Stomach (tissue), 9 donors: ENCODE measurements around the gene RAB26. TPM values are rescaled to one million over a fixed set of nuclear protein-coding genes. Genes with fewer than 3 reads are reported as not detected.
A peak's percentile ranks its signal among the peaks of the same experiment; 100 is the strongest.

Experiments used
- DNase-seq, 2 donors: peaks; one replicate each; pipeline versions ENCODE4 v3.0.0 to v3.0.0-alpha.2; 2013 to 2019
- H3K27ac ChIP-seq, 5 donors: fragments of 200-600 bp in 4 of 5; sonication (generic) in 4 of 5; one replicate each; pipeline ENCODE4 v1.5.1; 2013 to 2019; ENCODE audit warnings: mild to moderate bottlenecking in 1 of 5, moderate library complexity in 1 of 5
- H3K27me3 ChIP-seq, 3 donors: fragments of 200-600 bp; sonication (generic); one replicate each; pipeline ENCODE4 v1.5.1; 2017 to 2019; ENCODE audit warnings: mixed run types in 1 of 3
- H3K36me3 ChIP-seq, 4 donors: fragments of 200-600 bp; sonication (generic); 1 replicate in 3 of 4; 2 replicates in 1 of 4; pipeline ENCODE4 v1.5.1; 2016 to 2019
- H3K4me1 ChIP-seq, 4 donors: fragments of 200-600 bp; sonication (generic); one replicate each; pipeline ENCODE4 v1.5.1; 2016 to 2019
- H3K4me3 ChIP-seq, 4 donors: fragments of 200-600 bp; sonication (generic) in 3 of 4; one replicate each; pipeline ENCODE4 v1.5.1; 2016 to 2019; ENCODE audit warnings: mild to moderate bottlenecking in 1 of 4
- H3K9me3 ChIP-seq, 4 donors: fragments of 200-600 bp; sonication (generic); one replicate each; pipeline ENCODE4 v1.5.1; 2016 to 2019
- EP300 ChIP-seq: sonication (generic); formaldehyde crosslinking; IDR thresholded peaks from one replicate; pipeline ENCODE4 v1.6.1; 2017; ENCODE audit warnings: antibody characterized with exemption
- POLR2A ChIP-seq, 4 donors: fragments of 450-650 bp; IDR thresholded peaks; one replicate each; pipeline ENCODE4 v1.6.1; 2016; ENCODE audit warnings: antibody characterized with exemption in 4 of 4, control low read depth in 2 of 4, mild to moderate bottlenecking in 1 of 4, moderate library complexity in 1 of 4
- POLR2AphosphoS5 ChIP-seq, 3 donors: sonication (generic); formaldehyde crosslinking; IDR thresholded peaks; one replicate each; pipeline ENCODE4 v1.6.1; 2016; ENCODE audit warnings: antibody characterized with exemption in 3 of 3
- WGBS, 5 donors: extraction: QIAGEN DNeasy Blood & Tissue Kit in 3 of 5; methylation state at CpG; one replicate each; pipeline versions ENCODE4 v1.1.5 to v1.1.7; 2013 to 2018; 5-methylcytosine and 5-hydroxymethylcytosine counted together
- intact Hi-C: fragments of 100-400 bp; cut with DNase I; formaldehyde crosslinking; loops from one replicate; pipeline ENCODE4 v1.15.1; 2023; ENCODE audit warnings: low total_unique reads
- polyA plus RNA-seq, 3 donors: library from polyadenylated mRNA; stranded (reverse); fragments of 200-250 nt; gene quantifications; one replicate each; pipeline ENCODE4 v1.2.3, GENCODE V29; 2013
- total RNA-seq, 5 donors: library from RNA; depleted of rRNA; stranded (reverse); fragments of >200 nt; gene quantifications; one replicate each; pipeline versions ENCODE4 v1.1.0 to v1.2.3, GENCODE V29; 2014 to 2016
- TF ChIP-seq, protein P1 (sequence below), 7 experiments: fragments of 450-650 bp in 4 of 7; fragments of 200-600 bp in 3 of 7; sonication (generic) in 3 of 7; IDR thresholded peaks; one replicate each; pipeline ENCODE4 v1.5.1; 2016 to 2019; ENCODE audit warnings: antibody characterized with exemption in 7 of 7, control low read depth in 2 of 7, mild to moderate bottlenecking in 1 of 7
- donor health status: healthy with polysubstance abuse.
- donor health status: Bipolar disorder and iron deficiency.
- donor health status: healthy.

RAB26 gene
- total and polyA plus RNA-seq, 8 donors: 15.1 to 114 (median 27.2) TPM; not detected in 3

DNA sequence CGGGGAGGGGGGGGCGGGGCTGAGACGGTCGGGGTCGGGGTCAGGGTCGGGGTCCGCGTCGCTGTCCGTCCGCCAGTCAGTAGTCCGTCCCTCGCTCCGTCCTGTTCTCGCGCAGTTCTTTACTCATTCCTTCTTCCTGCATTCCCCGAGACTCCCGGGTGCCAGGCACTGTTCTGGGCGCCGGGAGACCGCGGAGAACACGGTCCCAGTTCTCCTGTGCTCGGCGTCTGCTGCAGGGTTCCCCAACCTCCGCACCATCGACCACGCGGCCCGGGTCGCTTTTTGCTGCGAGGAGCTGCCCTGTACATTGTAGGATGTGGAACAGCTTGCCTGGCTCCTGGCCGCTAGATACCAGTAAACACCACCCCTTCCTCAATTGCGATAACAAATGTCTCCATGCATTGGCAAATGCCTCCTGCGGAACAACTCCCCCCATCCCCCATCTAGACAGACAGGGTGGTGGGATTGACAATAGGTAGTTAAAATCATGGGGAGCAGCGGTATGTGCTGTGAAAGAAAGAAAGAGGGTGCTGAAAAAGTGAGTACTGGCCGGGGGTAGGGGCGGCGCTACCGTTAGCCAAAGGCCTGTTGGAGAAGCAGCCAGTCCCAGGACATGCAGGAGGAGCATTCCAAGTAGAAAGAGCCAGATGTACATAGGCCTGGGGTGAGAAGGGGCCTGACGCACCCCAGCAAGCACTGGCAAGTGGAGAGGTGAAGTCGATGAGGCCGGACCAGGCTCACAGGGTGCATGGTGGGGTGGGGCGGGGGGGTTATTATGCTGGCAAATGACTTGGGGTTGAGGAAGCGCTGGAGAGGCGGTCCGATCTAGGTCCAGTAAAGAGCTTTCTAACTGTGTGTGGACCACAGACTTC, 7.8 kb downstream of the RAB26 start:
- no peaks in the 10 kb centered on the region for H3K27me3 ChIP-seq
- intact Hi-C loops: no loop called here
- peaks cover 7 to 12% (median 9%) of the 10 kb centered on the region in 4 donors for H3K36me3 ChIP-seq
- peak overlapping the region; percentile 88 to 97 (median 89) for H3K27ac ChIP-seq
- peak in 1 of 2 donors; percentile 76 for DNase-seq
- 3 to 6% (median 4%) methylated on average over 32 to 46 of the region's 47 CpGs for WGBS, 5 donors
- H3K9me3 ChIP-seq: no peaks in the 10 kb centered on the region
- H3K4me3 ChIP-seq: peak overlapping the region; percentile 66 to 90 (median 83)
- H3K4me1 ChIP-seq: peaks cover 78 to 92% (median 90%) of the 10 kb centered on the region in 4 donors
- TF ChIP-seq EP300 (no peak), POLR2A (IDR thresholded peaks at IDR 0.05) (no peak), POLR2AphosphoS5 (IDR thresholded peaks at IDR 0.05) (no peak)
- TF ChIP-seq, protein P1, sequence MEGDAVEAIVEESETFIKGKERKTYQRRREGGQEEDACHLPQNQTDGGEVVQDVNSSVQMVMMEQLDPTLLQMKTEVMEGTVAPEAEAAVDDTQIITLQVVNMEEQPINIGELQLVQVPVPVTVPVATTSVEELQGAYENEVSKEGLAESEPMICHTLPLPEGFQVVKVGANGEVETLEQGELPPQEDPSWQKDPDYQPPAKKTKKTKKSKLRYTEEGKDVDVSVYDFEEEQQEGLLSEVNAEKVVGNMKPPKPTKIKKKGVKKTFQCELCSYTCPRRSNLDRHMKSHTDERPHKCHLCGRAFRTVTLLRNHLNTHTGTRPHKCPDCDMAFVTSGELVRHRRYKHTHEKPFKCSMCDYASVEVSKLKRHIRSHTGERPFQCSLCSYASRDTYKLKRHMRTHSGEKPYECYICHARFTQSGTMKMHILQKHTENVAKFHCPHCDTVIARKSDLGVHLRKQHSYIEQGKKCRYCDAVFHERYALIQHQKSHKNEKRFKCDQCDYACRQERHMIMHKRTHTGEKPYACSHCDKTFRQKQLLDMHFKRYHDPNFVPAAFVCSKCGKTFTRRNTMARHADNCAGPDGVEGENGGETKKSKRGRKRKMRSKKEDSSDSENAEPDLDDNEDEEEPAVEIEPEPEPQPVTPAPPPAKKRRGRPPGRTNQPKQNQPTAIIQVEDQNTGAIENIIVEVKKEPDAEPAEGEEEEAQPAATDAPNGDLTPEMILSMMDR (IDR thresholded peaks at IDR 0.05): no peak

DNA sequence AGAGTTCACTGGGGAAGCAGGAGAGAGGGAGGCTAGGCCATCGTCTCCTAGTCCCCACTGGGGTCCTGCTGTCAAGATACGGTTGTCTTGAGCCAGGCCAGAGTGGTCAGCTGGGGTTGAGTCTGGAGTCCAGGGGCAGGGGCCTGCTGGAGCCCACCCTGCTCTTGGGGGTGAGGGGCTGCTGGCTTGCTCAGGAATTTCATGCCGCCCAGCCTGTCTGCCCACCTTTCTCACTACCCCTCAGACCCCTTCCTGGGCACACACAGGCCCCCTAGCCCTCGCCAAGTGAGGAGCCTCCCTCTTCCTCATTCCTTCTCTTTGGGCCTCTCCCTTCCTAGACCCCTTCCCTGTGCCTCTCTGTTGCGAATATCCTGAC, 8.4 kb downstream of the RAB26 start:
- no peaks in the 10 kb centered on the region for H3K9me3 ChIP-seq
- peak overlapping the region; percentile 72 to 97 (median 89) for H3K27ac ChIP-seq
- DNase-seq: no peak
- H3K4me1 ChIP-seq: peaks cover 75 to 92% (median 90%) of the 10 kb centered on the region in 4 donors
- H3K36me3 ChIP-seq: peaks cover under 1 to 9% (median 3%) of the 10 kb centered on the region in 4 donors
- H3K4me3 ChIP-seq: peak overlapping the region; percentile 66 to 90 (median 83)
- no peaks in the 10 kb centered on the region for H3K27me3 ChIP-seq
- 49 to 61% (median 57%) methylated on average over 5 of the region's 5 CpGs for WGBS, 5 donors
- intact Hi-C loops: no loop called here
- TF ChIP-seq POLR2AphosphoS5 (IDR thresholded peaks at IDR 0.05) (no peak), POLR2A (IDR thresholded peaks at IDR 0.05) (no peak), EP300 (no peak)
- TF ChIP-seq, protein P1 (IDR thresholded peaks at IDR 0.05): no peak

DNA sequence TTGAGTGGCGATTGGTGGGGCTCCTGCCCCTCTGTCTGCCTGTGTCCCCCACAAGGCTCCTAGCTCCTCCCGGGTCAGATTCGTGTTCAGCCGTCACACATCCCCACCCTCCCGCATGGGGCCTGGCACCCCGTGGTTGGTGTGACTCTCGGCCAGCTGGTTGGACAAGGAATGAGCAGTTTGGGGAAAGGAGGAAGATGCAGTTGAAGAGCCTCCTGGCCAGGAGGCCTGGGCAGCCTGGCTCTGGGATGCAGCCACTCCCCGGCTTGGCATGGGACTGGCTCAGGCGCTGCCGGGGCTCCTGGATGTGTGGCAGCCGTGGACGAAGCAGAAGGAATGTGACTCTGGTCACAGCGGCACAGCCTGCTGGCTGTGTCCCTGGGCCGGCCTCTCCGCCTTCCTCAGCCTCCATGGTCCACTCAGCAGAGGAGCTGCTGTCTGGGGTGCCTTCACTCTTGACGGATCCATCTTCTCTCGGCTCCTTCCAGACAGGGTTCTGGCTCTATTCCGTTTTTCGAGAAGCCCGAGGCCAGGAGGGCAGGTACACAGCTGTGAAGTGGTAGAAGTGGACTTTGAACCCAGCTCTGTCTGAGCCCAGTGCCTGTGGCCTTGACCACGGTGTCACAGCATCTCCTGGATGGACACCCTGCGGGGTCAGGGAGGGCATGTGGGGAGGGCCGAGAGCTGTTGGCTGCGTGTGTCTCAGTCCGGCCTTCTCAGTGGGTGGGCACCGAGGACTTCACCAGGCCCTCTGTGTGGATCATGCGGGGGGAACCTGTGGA, 9.2 kb downstream of the RAB26 start:
- peaks cover 75 to 92% (median 90%) of the 10 kb centered on the region in 4 donors for H3K4me1 ChIP-seq
- H3K9me3 ChIP-seq: no peaks in the 10 kb centered on the region
- peak in 1 of 2 donors; percentile 59 for DNase-seq
- peaks cover 0 to 4% (median 0%) of the 10 kb centered on the region in 4 donors for H3K36me3 ChIP-seq
- H3K4me3 ChIP-seq: peak overlapping the region in 3 of 4 donors; percentile 66 to 90 (median 87)
- no peaks in the 10 kb centered on the region for H3K27me3 ChIP-seq
- TF ChIP-seq EP300 (no peak), POLR2A (IDR thresholded peaks at IDR 0.05) (no peak), POLR2AphosphoS5 (IDR thresholded peaks at IDR 0.05) (peak in 1 of 3 donors; percentile 24)
- TF ChIP-seq, protein P1 (IDR thresholded peaks at IDR 0.05): no peak
- intact Hi-C loops: no loop called here
- peak overlapping the region; percentile 72 to 97 (median 89) for H3K27ac ChIP-seq
- 34 to 57% (median 47%) methylated on average over 20 to 27 of the region's 27 CpGs for WGBS, 5 donors

DNA sequence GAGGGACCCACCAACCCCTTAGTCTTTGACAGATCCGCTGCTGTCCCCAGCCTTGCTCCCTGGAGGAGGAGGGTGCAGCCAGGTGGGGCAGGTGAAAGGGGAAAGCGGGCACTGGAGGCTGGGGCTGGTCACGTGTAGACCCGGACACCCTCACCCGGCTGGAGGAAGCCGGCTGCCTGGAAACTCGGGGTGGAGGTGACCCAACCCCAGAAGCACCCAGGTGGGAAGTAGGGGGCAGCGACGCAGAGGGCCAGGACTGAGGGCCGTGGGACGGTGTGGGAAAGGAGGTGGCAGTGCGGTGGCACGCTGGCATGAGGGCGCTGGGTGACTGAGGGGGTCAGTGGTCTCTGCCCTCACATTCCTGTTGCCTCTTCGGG, 9.8 kb downstream of the RAB26 start:
- H3K27ac ChIP-seq: peak overlapping the region; percentile 72 to 97 (median 89)
- H3K36me3 ChIP-seq: peaks cover 0 to 4% (median under 1%) of the 10 kb centered on the region in 4 donors
- peaks cover 73 to 92% (median 90%) of the 10 kb centered on the region in 4 donors for H3K4me1 ChIP-seq
- 63 to 79% (median 77%) methylated on average over 13 to 15 of the region's 15 CpGs for WGBS, 5 donors
- H3K4me3 ChIP-seq: peak overlapping the region in 3 of 4 donors; percentile 4 to 90 (median 87)
- no peak for TF ChIP-seq EP300
- TF ChIP-seq, protein P1 (IDR thresholded peaks at IDR 0.05): no peak
- TF ChIP-seq POLR2AphosphoS5 (IDR thresholded peaks at IDR 0.05): no peak
- TF ChIP-seq POLR2A (IDR thresholded peaks at IDR 0.05): no peak
- intact Hi-C loops: no loop called here
- H3K27me3 ChIP-seq: no peaks in the 10 kb centered on the region
- no peak for DNase-seq
- no peaks in the 10 kb centered on the region for H3K9me3 ChIP-seq
